Tibial nerve (tissue), 4 donors: ENCODE data around the gene ATOH8. TPM values are rescaled to one million over a fixed set of nuclear protein-coding genes. Genes with fewer than 3 reads are reported as not detected.

Experiments used
- DNase-seq, 2 donors: peaks; one replicate each; pipeline ENCODE4 v3.0.0-alpha.2; 2019; ENCODE audit warnings: low spot score in 2 of 2
- H3K27ac ChIP-seq, 4 donors: fragments of 200-600 bp; sonication (generic) in 3 of 4; one replicate each; pipeline ENCODE4 v1.5.1; 2017 to 2019; ENCODE audit warnings: mild to moderate bottlenecking in 1 of 4
- H3K27me3 ChIP-seq, 2 donors: fragments of 200-600 bp; sonication (generic) in 1 of 2; one replicate each; pipeline versions ENCODE4 v1.5.1 to v1.6.0; 2017 to 2019
- H3K36me3 ChIP-seq, 3 donors: fragments of 200-600 bp; sonication (generic); one replicate each; pipeline ENCODE4 v1.5.1; 2018 to 2019
- H3K4me1 ChIP-seq, 4 donors: fragments of 200-600 bp; sonication (generic) in 3 of 4; one replicate each; pipeline ENCODE4 v1.5.1; 2017 to 2019
- H3K4me3 ChIP-seq, 4 donors: fragments of 200-600 bp; sonication (generic) in 3 of 4; one replicate each; pipeline ENCODE4 v1.5.1; 2017 to 2019; ENCODE audit warnings: mild to moderate bottlenecking in 1 of 4, moderate library complexity in 1 of 4
- H3K9me3 ChIP-seq, 4 donors: fragments of 200-600 bp; sonication (generic) in 3 of 4; one replicate each; pipeline ENCODE4 v1.5.1; 2017 to 2019
- EP300 ChIP-seq, 2 donors: sonication (generic); formaldehyde crosslinking; IDR thresholded peaks; one replicate each; pipeline ENCODE4 v1.6.1; 2017; ENCODE audit warnings: antibody characterized with exemption in 2 of 2, mild to moderate bottlenecking in 1 of 2
- POLR2A ChIP-seq, 2 donors: fragments of 450-650 bp; IDR thresholded peaks; one replicate each; pipeline ENCODE4 v1.6.1; 2017; ENCODE audit warnings: antibody characterized with exemption in 2 of 2, mild to moderate bottlenecking in 2 of 2, moderate library complexity in 2 of 2
- WGBS, 2 donors: methylation state at CpG; one replicate each; pipeline ENCODE4 v1.1.5; 2018; 5-methylcytosine and 5-hydroxymethylcytosine counted together
- total RNA-seq, 4 donors: library from RNA; depleted of rRNA; stranded (reverse); fragments of >200 nt; gene quantifications; one replicate each; pipeline ENCODE4 v1.1.0, GENCODE V29; 2016
- TF ChIP-seq, protein P1 (sequence below), 5 experiments: fragments of 200-600 bp in 3 of 5; fragments of 450-650 bp in 2 of 5; sonication (generic) in 3 of 5; IDR thresholded peaks; one replicate each; pipeline ENCODE4 v1.5.1; 2016 to 2019; ENCODE audit warnings: antibody characterized with exemption in 5 of 5, mild to moderate bottlenecking in 3 of 5, moderate library complexity in 2 of 5

ATOH8 gene
- total RNA-seq, 4 donors from 2014 or later: 98.0 to 170 (median 119) TPM

DNA sequence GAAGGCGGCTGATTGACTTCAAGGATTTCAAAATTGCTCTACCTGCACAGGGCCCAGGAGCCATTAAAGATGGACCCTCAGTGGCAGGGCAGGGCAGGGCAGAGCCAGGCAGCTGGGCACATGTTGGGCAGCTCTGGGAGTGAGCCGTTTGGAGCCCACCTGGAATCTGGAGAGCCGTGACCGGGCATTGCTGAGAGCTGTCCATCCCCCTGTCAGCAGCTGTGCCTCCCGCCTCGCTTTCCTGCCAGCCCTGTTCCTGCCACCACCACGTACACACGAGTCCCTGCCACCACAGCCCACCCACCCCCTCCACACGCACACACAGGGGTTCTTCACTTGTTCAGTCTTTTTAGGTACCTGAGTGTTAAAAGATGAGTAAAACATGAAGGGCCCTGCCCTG lies 22.9 kb downstream of the ATOH8 start:
- no peak for DNase-seq
- Histone ChIP-seq H3K9me3 (no peaks in the 10 kb centered on the region), H3K36me3 (peaks cover 0 to 41% (median 0%) of the 10 kb centered on the region in 3 donors), H3K4me1 (peaks cover 17 to 97% (median 78%) of the 10 kb centered on the region in 4 donors), H3K4me3 (no peak overlapping the region), H3K27ac (peak overlapping the region in 2 of 4 donors; percentile 93 to 94), H3K27me3 (no peaks in the 10 kb centered on the region)
- TF ChIP-seq EP300 (IDR thresholded peaks at IDR 0.05): no peak
- TF ChIP-seq POLR2A (IDR thresholded peaks at IDR 0.05): no peak
- TF ChIP-seq, protein P1, sequence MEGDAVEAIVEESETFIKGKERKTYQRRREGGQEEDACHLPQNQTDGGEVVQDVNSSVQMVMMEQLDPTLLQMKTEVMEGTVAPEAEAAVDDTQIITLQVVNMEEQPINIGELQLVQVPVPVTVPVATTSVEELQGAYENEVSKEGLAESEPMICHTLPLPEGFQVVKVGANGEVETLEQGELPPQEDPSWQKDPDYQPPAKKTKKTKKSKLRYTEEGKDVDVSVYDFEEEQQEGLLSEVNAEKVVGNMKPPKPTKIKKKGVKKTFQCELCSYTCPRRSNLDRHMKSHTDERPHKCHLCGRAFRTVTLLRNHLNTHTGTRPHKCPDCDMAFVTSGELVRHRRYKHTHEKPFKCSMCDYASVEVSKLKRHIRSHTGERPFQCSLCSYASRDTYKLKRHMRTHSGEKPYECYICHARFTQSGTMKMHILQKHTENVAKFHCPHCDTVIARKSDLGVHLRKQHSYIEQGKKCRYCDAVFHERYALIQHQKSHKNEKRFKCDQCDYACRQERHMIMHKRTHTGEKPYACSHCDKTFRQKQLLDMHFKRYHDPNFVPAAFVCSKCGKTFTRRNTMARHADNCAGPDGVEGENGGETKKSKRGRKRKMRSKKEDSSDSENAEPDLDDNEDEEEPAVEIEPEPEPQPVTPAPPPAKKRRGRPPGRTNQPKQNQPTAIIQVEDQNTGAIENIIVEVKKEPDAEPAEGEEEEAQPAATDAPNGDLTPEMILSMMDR (IDR thresholded peaks at IDR 0.05): no peak
- 74 to 89% methylated on average over 7 to 9 of the region's 9 CpGs for WGBS, 2 donors

DNA sequence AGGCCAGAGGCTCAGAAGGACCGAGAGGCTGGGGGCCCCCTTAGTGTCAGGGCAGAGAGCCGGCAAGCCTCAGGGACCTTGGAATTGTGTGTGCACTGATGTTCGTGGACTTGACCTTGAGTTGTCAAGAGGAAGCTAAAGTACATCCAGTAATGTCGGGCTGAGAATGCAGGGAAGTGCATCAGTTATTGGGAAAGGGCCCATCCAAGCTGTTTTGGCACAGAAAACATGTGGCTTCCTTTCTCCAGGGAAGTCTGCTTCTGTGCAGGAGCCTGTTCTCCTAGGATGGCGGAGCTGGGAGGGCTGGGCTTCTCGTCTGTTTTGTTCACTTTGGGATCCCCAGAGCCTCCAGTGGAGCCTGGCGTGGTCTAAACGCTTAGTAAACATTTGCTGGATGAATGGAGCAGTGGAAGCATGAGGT lies 23.7 kb downstream of the ATOH8 start:
- Histone ChIP-seq H3K27ac (peak overlapping the region in 3 of 4 donors; percentile 1 to 94 (median 93)), H3K27me3 (no peaks in the 10 kb centered on the region), H3K36me3 (peaks cover 0 to 41% (median 0%) of the 10 kb centered on the region in 3 donors), H3K4me3 (no peak overlapping the region), H3K9me3 (no peaks in the 10 kb centered on the region), H3K4me1 (peaks cover 14 to 97% (median 73%) of the 10 kb centered on the region in 4 donors)
- 49 to 67% methylated on average over 8 of the region's 8 CpGs for WGBS, 2 donors
- DNase-seq: peak; percentile 60 to 63
- TF ChIP-seq POLR2A (IDR thresholded peaks at IDR 0.05) (no peak), EP300 (IDR thresholded peaks at IDR 0.05) (peak in 1 of 2 donors; percentile 71)

DNA sequence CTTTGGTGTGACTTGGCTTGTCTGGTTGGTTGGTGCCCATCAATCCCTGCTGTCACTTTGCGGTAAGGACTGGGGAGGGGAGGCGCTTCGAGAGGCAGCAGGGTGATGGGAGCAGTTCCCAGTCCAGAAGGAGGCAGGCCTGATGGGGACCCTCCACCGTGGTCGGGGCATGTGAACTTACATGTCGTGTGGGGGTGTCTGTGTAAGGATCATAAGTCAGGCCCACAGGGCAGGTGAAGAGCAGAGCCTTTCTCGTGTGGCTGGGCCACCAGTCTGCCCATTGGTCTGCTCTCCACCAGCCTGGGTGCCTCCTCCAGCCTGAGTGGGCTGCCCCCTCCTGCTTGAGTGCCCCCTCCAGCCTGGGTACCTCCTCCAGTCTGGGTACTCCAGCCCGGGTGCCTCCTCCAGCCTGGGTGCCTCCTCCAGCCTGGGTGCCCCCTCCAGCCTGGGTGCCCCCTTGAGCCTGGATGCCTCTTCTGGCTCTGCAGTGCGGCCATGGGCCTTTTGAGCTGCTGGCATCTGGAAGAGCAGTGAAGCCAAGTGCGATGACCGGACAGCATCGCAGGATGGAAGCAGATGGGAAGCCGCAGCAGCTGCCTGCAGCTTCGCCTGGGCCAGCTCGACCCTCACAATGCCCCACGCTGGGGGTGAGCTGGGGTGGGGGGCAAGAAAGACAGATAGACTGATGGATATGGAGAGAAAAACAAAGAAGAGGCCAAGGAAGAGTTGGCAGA lies 25.0 kb downstream of the ATOH8 start:
- peaks cover 14 to 85% (median 62%) of the 10 kb centered on the region in 4 donors for H3K4me1 ChIP-seq
- H3K27ac ChIP-seq: peak overlapping the region in 3 of 4 donors; percentile 14 to 94 (median 93)
- peaks cover 0 to 54% (median 0%) of the 10 kb centered on the region in 3 donors for H3K36me3 ChIP-seq
- DNase-seq: no peak
- no peak for TF ChIP-seq POLR2A (IDR thresholded peaks at IDR 0.05)
- TF ChIP-seq EP300 (IDR thresholded peaks at IDR 0.05): no peak
- TF ChIP-seq, protein P1 (IDR thresholded peaks at IDR 0.05): no peak
- H3K4me3 ChIP-seq: no peak overlapping the region
- H3K9me3 ChIP-seq: no peaks in the 10 kb centered on the region
- H3K27me3 ChIP-seq: no peaks in the 10 kb centered on the region
- WGBS, 2 donors: 66 to 84% methylated on average over 15 of the region's 16 CpGs

DNA sequence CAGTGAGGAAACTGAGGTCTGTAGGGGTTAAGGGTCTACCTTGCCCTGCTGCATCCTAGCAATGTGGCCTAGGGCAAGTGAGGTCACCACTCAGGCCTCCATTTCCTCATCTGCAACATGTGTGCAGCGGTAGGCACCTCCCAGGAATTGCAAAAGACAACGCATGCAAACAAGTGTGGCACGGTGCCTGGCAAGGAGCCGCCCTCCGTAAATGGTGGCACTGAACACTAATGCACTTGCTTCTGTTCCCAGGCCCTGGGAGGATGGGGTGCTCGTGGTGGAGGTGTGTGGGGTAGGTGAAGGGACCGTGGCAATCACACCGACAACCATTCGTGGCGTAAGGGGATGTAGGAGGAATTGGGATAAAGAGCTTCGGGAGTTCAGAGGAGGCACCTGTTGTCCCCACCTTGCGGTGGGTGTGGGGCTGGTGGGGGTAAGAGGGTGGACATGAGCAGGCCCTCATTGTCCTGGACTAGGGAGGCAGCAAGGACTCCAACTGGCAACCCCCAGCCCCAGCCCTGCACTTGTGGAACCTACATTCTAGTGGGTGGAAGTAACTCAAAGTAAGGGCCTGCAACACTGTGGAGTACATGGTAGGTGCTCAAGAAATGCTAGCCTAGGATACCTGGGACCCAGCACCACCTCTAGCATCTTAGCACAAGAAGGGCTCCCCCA lies 26.0 kb downstream of the ATOH8 start:
- Histone ChIP-seq H3K36me3 (peaks cover 0 to 53% (median 0%) of the 10 kb centered on the region in 3 donors), H3K27ac (peak overlapping the region in 2 of 4 donors; percentile 14 to 93), H3K4me1 (peaks cover 10 to 85% (median 57%) of the 10 kb centered on the region in 4 donors)

DNA sequence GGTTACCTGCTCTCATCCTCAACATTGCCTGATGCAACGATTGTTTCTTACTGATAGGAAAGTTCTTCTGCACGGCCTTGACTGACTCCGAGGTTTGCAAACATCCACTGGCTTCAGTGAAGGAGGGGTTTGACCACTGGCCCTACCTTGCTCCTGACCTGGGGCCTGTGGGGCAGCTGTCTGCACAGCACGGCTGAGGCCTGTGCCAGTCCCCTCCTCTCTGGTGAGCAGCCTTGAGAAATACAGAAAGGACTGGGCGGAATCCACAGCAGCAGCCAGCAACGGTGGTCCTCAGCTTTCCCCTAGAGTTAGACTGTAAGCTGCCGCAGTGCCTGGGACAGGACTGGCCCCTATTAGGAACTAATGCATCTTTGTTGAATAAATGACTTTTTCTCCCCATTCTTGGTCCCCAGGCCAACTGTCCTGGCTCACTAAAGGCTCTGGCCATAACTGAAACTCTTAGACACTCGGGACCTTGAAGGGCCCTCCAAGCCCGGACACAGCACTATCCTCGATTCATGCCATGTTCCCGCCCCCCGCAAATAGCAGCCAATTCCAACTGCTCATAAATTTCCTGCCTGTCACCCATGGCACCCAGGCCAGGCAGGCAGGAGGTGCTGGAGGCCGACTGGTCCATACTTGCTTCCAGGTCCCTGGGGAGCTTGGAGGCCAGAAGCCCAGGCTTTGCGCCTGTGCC lies 26.7 kb downstream of the ATOH8 start:
- H3K4me3 ChIP-seq: no peak overlapping the region
- H3K27me3 ChIP-seq: no peaks in the 10 kb centered on the region
- H3K27ac ChIP-seq: peak overlapping the region in 3 of 4 donors; percentile 2 to 93 (median 57)
- TF ChIP-seq EP300 (IDR thresholded peaks at IDR 0.05) (peak in 1 of 2 donors; percentile 22), POLR2A (IDR thresholded peaks at IDR 0.05) (no peak)
- TF ChIP-seq, protein P1 (IDR thresholded peaks at IDR 0.05): no peak
- H3K4me1 ChIP-seq: peaks cover 9 to 85% (median 61%) of the 10 kb centered on the region in 4 donors
- no peak for DNase-seq
- WGBS, 2 donors: 65% methylated on average over 13 of the region's 14 CpGs
- H3K36me3 ChIP-seq: peaks cover 0 to 53% (median 0%) of the 10 kb centered on the region in 3 donors
- H3K9me3 ChIP-seq: no peaks in the 10 kb centered on the region

More for the DNA sequence above, 26.0 kb downstream of the ATOH8 start:
- H3K9me3 ChIP-seq: no peaks in the 10 kb centered on the region
- no peak overlapping the region for H3K4me3 ChIP-seq
- TF ChIP-seq, protein P1 (IDR thresholded peaks at IDR 0.05): no peak
- TF ChIP-seq EP300 (IDR thresholded peaks at IDR 0.05) (no peak), POLR2A (IDR thresholded peaks at IDR 0.05) (no peak)
- H3K27me3 ChIP-seq: no peaks in the 10 kb centered on the region
- 86 to 90% methylated on average over 12 of the region's 12 CpGs for WGBS, 2 donors
- no peak for DNase-seq
